Measurements from ENCODE around the gene GPHN. TPM values are rescaled to one million over a fixed set of nuclear protein-coding genes. Genes with fewer than 3 reads are reported as not detected.

The GPHN gene
- total and polyA plus RNA-seq, 11 donors = 15.2 to 37.1 (median 30.1) TPM

- 90 to 95% (median 95%) methylated on average over 2 of the region's 2 CpGs for WGBS, 4 donors
- DNase-seq = no peak
- H3K27ac ChIP-seq = no peak overlapping the region
- no peak overlapping the region for H3K4me3 ChIP-seq
- H3K9me3 ChIP-seq = peaks cover 0 to 36% (median 15%) of the 10 kb centered on the region in 12 donors
- no peak for ATAC-seq
- H3K36me3 ChIP-seq = no peaks in the 10 kb centered on the region
- no peaks in the 10 kb centered on the region for H3K27me3 ChIP-seq
- intact Hi-C loops (cut with DNase I) = no loop called here
- TF ChIP-seq CTCF (IDR thresholded peaks at IDR 0.05) (no peak), POLR2A (IDR thresholded peaks at IDR 0.05) (no peak)
- H3K4me1 ChIP-seq = no peaks in the 10 kb centered on the region
Observed at GRCh38 chr14:66613344-66613743, 105.4 kb downstream of the GPHN start.

GRCh38 chr14:66619952-66620351 lies 112.0 kb downstream of the GPHN start:
- no peak overlapping the region for H3K27ac ChIP-seq
- 73 to 89% (median 82%) methylated on average over 2 of the region's 2 CpGs for WGBS, 4 donors
- intact Hi-C loops (cut with DNase I) = loop anchor here in 5 of 10 donors (5.0 to 10.0 kb wide), 6 partner anchors 42 to 495 kb away; no protein-coding TSS in a partner anchor
- peaks cover 0 to 16% (median 5%) of the 10 kb centered on the region in 12 donors for H3K4me1 ChIP-seq
- no peaks in the 10 kb centered on the region for H3K36me3 ChIP-seq
- no peaks in the 10 kb centered on the region for H3K27me3 ChIP-seq
- H3K4me3 ChIP-seq = no peak overlapping the region
- ATAC-seq (no peak), DNase-seq (no peak)
- peaks cover 0 to 24% (median 17%) of the 10 kb centered on the region in 12 donors for H3K9me3 ChIP-seq
- no peak for TF ChIP-seq POLR2A (IDR thresholded peaks at IDR 0.05)
- no peak for TF ChIP-seq CTCF (IDR thresholded peaks at IDR 0.05)

GRCh38 chr14:66623838-66624237 lies 115.9 kb downstream of the GPHN start:
- H3K27ac ChIP-seq = peak overlapping the region in 1 of 12 donors; percentile 23
- H3K4me1 ChIP-seq = peaks cover 0 to 16% (median 6%) of the 10 kb centered on the region in 12 donors
- DNase-seq = no peak
- no peak for ATAC-seq
- intact Hi-C loops (cut with DNase I) = loop anchor here in 5 of 10 donors (5.0 to 10.0 kb wide), 6 partner anchors 38 to 491 kb away; no protein-coding TSS in a partner anchor
- TF ChIP-seq POLR2A (IDR thresholded peaks at IDR 0.05) = no peak
- TF ChIP-seq CTCF (IDR thresholded peaks at IDR 0.05) = no peak
- no peaks in the 10 kb centered on the region for H3K27me3 ChIP-seq
- WGBS, 4 donors = 48 to 83% (median 74%) methylated on average over 4 of the region's 4 CpGs
- no peak overlapping the region for H3K4me3 ChIP-seq
- peaks cover 0 to 1% (median 0%) of the 10 kb centered on the region in 12 donors for H3K9me3 ChIP-seq
- no peaks in the 10 kb centered on the region for H3K36me3 ChIP-seq

- WGBS, 4 donors = 0 to 5% (median 1%) methylated on average over 1 of the region's 1 CpG
- Histone ChIP-seq H3K4me1 (peaks cover 0 to 16% (median 6%) of the 10 kb centered on the region in 12 donors), H3K9me3 (no peaks in the 10 kb centered on the region), H3K27me3 (no peaks in the 10 kb centered on the region), H3K27ac (peak overlapping the region in 1 of 12 donors; percentile 23), H3K4me3 (no peak overlapping the region), H3K36me3 (no peaks in the 10 kb centered on the region)
- intact Hi-C loops (cut with DNase I) = loop anchor here in 5 of 10 donors (5.0 to 10.0 kb wide), 6 partner anchors 38 to 490 kb away; no protein-coding TSS in a partner anchor
- TF ChIP-seq CTCF (IDR thresholded peaks at IDR 0.05) (peak; percentile 56 to 80 (median 68)), POLR2A (IDR thresholded peaks at IDR 0.05) (no peak)
- ATAC-seq (peak; percentile 80 to 95 (median 91)), DNase-seq (peak; percentile 33 to 68 (median 44))
Observed at GRCh38 chr14:66624336-66624937, 116.5 kb downstream of the GPHN start.

All from heart left ventricle (tissue), 16 donors.